ENCODE results near the gene ADI1. TPM values are rescaled to one million over a fixed set of nuclear protein-coding genes. Genes with fewer than 3 reads are reported as not detected.

The ADI1 gene
- total RNA-seq, 1 donor from 2014 or later = 60.2 TPM

- no peak overlapping the region for H3K27ac ChIP-seq
- ATAC-seq (no peak), DNase-seq (peak; percentile 41)
- H3K4me1 ChIP-seq = peaks cover 7% of the 10 kb centered on the region
- TF ChIP-seq, protein P1, sequence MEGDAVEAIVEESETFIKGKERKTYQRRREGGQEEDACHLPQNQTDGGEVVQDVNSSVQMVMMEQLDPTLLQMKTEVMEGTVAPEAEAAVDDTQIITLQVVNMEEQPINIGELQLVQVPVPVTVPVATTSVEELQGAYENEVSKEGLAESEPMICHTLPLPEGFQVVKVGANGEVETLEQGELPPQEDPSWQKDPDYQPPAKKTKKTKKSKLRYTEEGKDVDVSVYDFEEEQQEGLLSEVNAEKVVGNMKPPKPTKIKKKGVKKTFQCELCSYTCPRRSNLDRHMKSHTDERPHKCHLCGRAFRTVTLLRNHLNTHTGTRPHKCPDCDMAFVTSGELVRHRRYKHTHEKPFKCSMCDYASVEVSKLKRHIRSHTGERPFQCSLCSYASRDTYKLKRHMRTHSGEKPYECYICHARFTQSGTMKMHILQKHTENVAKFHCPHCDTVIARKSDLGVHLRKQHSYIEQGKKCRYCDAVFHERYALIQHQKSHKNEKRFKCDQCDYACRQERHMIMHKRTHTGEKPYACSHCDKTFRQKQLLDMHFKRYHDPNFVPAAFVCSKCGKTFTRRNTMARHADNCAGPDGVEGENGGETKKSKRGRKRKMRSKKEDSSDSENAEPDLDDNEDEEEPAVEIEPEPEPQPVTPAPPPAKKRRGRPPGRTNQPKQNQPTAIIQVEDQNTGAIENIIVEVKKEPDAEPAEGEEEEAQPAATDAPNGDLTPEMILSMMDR (IDR thresholded peaks at IDR 0.05) = no peak
- intact Hi-C loops (cut with DNase I) = no loop called here
- no peak overlapping the region for H3K4me3 ChIP-seq
- H3K36me3 ChIP-seq = peaks cover 88% of the 10 kb centered on the region
- no peaks in the 10 kb centered on the region for H3K27me3 ChIP-seq (ENCODE audit: low read depth)
- H3K9me3 ChIP-seq = no peaks in the 10 kb centered on the region
Measured at GRCh38 chr2:3460831-3461800, 58.2 kb downstream of the ADI1 start.

DNA sequence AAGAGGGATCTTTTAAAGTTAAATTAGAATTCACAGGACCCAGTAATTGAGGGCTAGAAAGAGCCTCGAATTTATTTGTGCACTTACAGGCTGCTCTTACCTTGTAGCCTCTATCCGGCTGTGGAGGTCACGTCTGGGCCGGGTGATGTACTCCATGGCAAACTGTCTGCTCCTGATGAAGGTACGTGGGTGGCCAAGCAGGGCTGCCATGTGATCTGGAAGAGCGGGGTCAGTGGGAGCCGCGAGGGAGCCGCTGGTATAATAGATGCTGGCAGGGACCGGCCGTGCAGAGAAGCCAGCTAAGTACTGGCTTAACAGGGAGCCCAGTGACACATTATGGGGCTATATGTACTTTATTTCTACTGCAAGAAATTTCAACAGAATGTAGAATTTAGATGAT lies 59.2 kb downstream of the ADI1 start:
- no peak for DNase-seq

DNA sequence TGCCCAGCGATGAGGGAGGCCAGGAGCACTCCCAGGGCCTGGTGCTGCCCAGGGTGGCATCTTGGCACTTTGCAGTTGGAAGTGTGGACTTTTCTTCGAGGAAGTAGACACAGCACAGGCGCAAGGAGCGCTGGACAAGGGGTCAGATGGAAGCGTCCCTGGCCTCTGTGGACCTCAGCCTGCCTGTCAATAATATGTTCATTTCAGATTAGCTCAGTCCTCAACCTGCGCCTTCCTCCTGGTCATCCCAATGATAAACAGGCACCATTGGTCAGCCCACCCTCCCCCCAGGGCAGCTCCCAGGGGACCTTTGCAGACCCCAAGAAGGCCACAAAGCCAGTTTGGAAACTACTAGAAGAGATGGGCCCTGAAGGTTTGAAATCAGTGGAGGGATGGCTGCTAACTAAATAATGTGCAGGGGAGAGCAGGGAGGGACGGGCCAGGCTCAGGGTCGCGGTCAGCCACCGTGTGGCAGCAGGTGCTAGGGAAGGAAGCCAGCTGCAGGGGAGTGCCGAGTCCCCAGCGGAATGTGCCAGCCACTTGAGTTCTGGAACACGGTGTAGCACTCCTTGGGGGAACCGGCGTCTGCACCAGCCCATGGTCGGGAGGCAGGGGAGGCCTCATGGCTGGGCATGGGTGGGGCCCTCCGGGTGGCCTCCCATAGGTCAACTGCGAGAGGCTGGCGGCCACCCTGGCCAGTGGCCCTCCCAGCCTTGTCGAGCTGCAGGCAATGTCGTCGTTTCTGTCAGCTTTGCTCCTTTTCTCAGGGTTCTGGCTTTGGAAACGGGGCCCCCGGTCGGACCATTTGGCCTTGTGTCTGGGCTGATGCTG lies 59.9 kb downstream of the ADI1 start:
- peak; percentile 91 to 94 for ATAC-seq
- TF ChIP-seq, protein P1 (IDR thresholded peaks at IDR 0.05) = no peak
- Histone ChIP-seq H3K9me3 (no peaks in the 10 kb centered on the region), H3K4me3 (no peak overlapping the region), H3K27ac (peak overlapping the region; percentile 28), H3K36me3 (peaks cover 73% of the 10 kb centered on the region), H3K27me3 (ENCODE audit: low read depth) (no peaks in the 10 kb centered on the region), H3K4me1 (peaks cover 7% of the 10 kb centered on the region)
- intact Hi-C loops (cut with DNase I) = no loop called here
- DNase-seq = peak; percentile 85

More for the DNA sequence above, 59.2 kb downstream of the ADI1 start:
- Histone ChIP-seq H3K4me1 (peaks cover 7% of the 10 kb centered on the region), H3K27ac (peak overlapping the region; percentile 28), H3K4me3 (no peak overlapping the region), H3K27me3 (ENCODE audit: low read depth) (no peaks in the 10 kb centered on the region), H3K9me3 (no peaks in the 10 kb centered on the region), H3K36me3 (peaks cover 80% of the 10 kb centered on the region)
- ATAC-seq = peak in 1 of 2 donors; percentile 2
- TF ChIP-seq, protein P1 (IDR thresholded peaks at IDR 0.05) = no peak
- intact Hi-C loops (cut with DNase I) = no loop called here

DNA sequence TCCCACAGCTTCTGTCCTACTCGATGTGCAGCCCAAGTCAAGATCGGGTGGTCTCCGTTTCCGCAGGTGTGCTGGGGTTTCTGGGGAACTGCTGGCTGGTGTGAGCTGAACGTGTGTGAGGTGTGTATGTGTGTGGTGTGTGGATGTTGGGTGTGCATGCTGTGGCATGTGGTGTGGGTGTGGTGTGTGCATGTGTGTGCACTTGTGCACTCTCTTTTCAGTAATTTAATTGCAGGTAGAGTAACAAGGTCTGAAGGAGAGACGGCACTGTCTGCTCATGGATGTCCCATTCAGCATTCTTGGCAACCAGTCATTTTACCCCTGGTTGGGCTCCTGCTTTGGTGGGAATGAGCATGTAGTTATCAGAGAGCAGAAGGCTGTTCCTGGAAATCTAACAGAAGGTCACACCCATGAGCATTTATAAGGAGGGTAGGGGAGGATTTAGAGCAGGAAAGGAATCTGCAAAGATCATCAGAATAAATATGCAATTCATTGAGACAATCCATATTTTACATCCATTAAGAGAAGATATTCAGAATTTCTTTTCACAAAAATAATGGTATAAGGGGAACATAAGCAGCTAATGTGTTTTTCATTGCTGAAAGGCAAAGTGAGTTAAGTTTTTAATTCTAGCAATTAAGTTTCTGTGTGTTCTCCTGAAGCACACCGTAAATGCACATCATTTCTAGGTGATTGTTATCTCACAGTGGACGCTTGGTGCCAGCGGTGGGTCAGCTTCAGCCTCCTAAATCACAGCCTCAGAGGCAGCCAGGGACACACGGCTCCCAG lies 60.7 kb downstream of the ADI1 start:
- no peaks in the 10 kb centered on the region for H3K27me3 ChIP-seq (ENCODE audit: low read depth)
- no peaks in the 10 kb centered on the region for H3K9me3 ChIP-seq
- H3K4me1 ChIP-seq = peaks cover 7% of the 10 kb centered on the region
- peaks cover 66% of the 10 kb centered on the region for H3K36me3 ChIP-seq
- intact Hi-C loops (cut with DNase I) = no loop called here
- TF ChIP-seq, protein P1 (IDR thresholded peaks at IDR 0.05) = no peak
- H3K27ac ChIP-seq = no peak overlapping the region
- no peak overlapping the region for H3K4me3 ChIP-seq
- DNase-seq = no peak
- no peak for ATAC-seq
